SK-N-SH treated with all-trans-retinoic acid at 6 μM for 48 hours (cell line): ENCODE data around the gene MYT1.

ENCODE experiments used
- ATAC-seq: fragments of 200-7000 bp; cut with Tn5 transposase; 3 replicates; pipeline ENCODE4 v1.9.1; 2020; ENCODE audit warnings: mild to moderate bottlenecking, moderate library complexity
- ARNTL ChIP-seq: fragments of 450-650 bp; formaldehyde crosslinking; IDR thresholded peaks from 2 replicates; pipeline ENCODE4 v1.5.0; 2020; ENCODE audit warnings: low read depth, mild to moderate bottlenecking, moderate library complexity, borderline replicate concordance
- BACH2 ChIP-seq: fragments of 250-450 bp; sonication (Bioruptor Pico); IDR thresholded peaks from 2 replicates; pipeline ENCODE4 v1.9.0; 2021; ENCODE audit warnings: mild to moderate bottlenecking, borderline replicate concordance
- CREB5 ChIP-seq: fragments of 250-450 bp; sonication (Bioruptor Pico); IDR thresholded peaks from 2 replicates; pipeline ENCODE4 v1.5.1; 2020; ENCODE audit warnings: low read depth, mild to moderate bottlenecking, moderate library complexity
- CSRNP3 ChIP-seq: fragments of 250-450 bp; sonication (Bioruptor Pico); IDR thresholded peaks from 2 replicates; pipeline ENCODE4 v1.5.1; 2021; ENCODE audit warnings: mild to moderate bottlenecking, moderate library complexity
- GLIS3 ChIP-seq: fragments of 250-450 bp; sonication (Bioruptor Pico); IDR thresholded peaks from 2 replicates; pipeline ENCODE4 v1.5.0; 2020; ENCODE audit warnings: mild to moderate bottlenecking, moderate library complexity
- OSR1 ChIP-seq: fragments of 250-450 bp; sonication (Bioruptor Pico); IDR thresholded peaks from 2 replicates; pipeline ENCODE4 v1.8.0; 2022; ENCODE audit warnings: moderate library complexity, mild to moderate bottlenecking, inconsistent platforms
- PATZ1 ChIP-seq: fragments of 250-450 bp; sonication (Bioruptor Pico); IDR thresholded peaks from 2 replicates; pipeline ENCODE4 v1.8.0; 2020; ENCODE audit warnings: mild to moderate bottlenecking, moderate library complexity, borderline replicate concordance
- POU6F1 ChIP-seq: fragments of 250-450 bp; sonication (Bioruptor Pico); IDR thresholded peaks from 2 replicates; pipeline ENCODE4 v1.8.0; 2021; ENCODE audit warnings: low read depth, mild to moderate bottlenecking, moderate library complexity, borderline replicate concordance
- PPARA ChIP-seq: fragments of 250-450 bp; sonication (Bioruptor Pico); IDR thresholded peaks from 2 replicates; pipeline ENCODE4 v1.5.0; 2020; ENCODE audit warnings: mild to moderate bottlenecking, borderline replicate concordance
- RARB ChIP-seq: fragments of 250-450 bp; sonication (Bioruptor Pico); IDR thresholded peaks from 2 replicates; pipeline ENCODE4 v1.8.0; 2021; ENCODE audit warnings: mild to moderate bottlenecking, moderate library complexity
- TCF4 ChIP-seq: fragments of 250-450 bp; sonication (Bioruptor Pico); IDR thresholded peaks from 2 replicates; pipeline ENCODE4 v1.8.0; 2021; ENCODE audit warnings: mild to moderate bottlenecking, moderate library complexity, borderline replicate concordance
- TSHZ2 ChIP-seq: fragments of 250-450 bp; sonication (Bioruptor Pico); IDR thresholded peaks from 2 replicates; pipeline ENCODE4 v1.5.0; 2020; ENCODE audit warnings: mild to moderate bottlenecking, moderate library complexity
- ZC3H10 ChIP-seq: fragments of 250-450 bp; sonication (Bioruptor Pico); IDR thresholded peaks from 2 replicates; pipeline ENCODE4 v1.5.1; 2021; ENCODE audit warnings: mild to moderate bottlenecking, moderate library complexity
- ZNF565 ChIP-seq: fragments of 450-650 bp; formaldehyde crosslinking; conservative IDR thresholded peaks from 2 replicates; pipeline ENCODE4 v1.5.0; 2020; ENCODE audit warnings: low read depth, mild to moderate bottlenecking, moderate library complexity
- ZNF70 ChIP-seq: fragments of 450-650 bp; formaldehyde crosslinking; IDR thresholded peaks from 2 replicates; pipeline ENCODE4 v1.5.0; 2020; ENCODE audit warnings: mild to moderate bottlenecking, moderate library complexity
- ZNF8 ChIP-seq: fragments of 450-650 bp; formaldehyde crosslinking; IDR thresholded peaks from 2 replicates; pipeline ENCODE4 v1.5.0; 2020; ENCODE audit warnings: mild to moderate bottlenecking, moderate library complexity

Gene MYT1

GRCh38 chr20:64153410-64153809 is 10.8 kb upstream of the MYT1 start (continued):
- TF ChIP-seq TSHZ2 (CRISPR knock-in tag): no peak

GRCh38 chr20:64153861-64154589 is 10.2 kb upstream of the MYT1 start:
- no peak for TF ChIP-seq RARB (CRISPR knock-in tag)
- no peak for TF ChIP-seq GLIS3 (CRISPR knock-in tag)
- TF ChIP-seq TSHZ2 (CRISPR knock-in tag): no peak
- no peak for TF ChIP-seq POU6F1 (CRISPR knock-in tag)
- no peak for TF ChIP-seq CSRNP3 (CRISPR knock-in tag)
- no peak for TF ChIP-seq CREB5 (CRISPR knock-in tag)
- TF ChIP-seq PATZ1 (CRISPR knock-in tag): no peak
- TF ChIP-seq TCF4 (CRISPR knock-in tag): no peak
- no peak for TF ChIP-seq PPARA (CRISPR knock-in tag)
- no peak for TF ChIP-seq BACH2 (CRISPR knock-in tag)
- no peak for TF ChIP-seq ZNF8 (CRISPR knock-in tag)
- no peak for TF ChIP-seq OSR1 (CRISPR knock-in tag)
- ATAC-seq: no peak

- TF ChIP-seq POU6F1 (CRISPR knock-in tag) (no peak), ARNTL (CRISPR knock-in tag) (no peak), ZNF565 (CRISPR knock-in tag) (no peak), ZNF70 (no peak), ZC3H10 (CRISPR knock-in tag) (no peak)
Measured at GRCh38 chr20:64154590-64155257, 9.5 kb upstream of the MYT1 start.

More at GRCh38 chr20:64154590-64155257, 9.5 kb upstream of the MYT1 start:
- ATAC-seq: no peak
